Esophagus squamous epithelium (tissue), 4 donors: ENCODE measurements around the gene ANKRD35.

Source experiments
- CTCF ChIP-seq, 6 experiments: fragments of 450-650 bp in 4 of 6; fragments of 200-600 bp in 2 of 6; sonication (generic) in 2 of 6; IDR thresholded peaks; one replicate each; pipeline ENCODE4 v1.5.1; 2016 to 2019; ENCODE audit warnings: antibody characterized with exemption in 6 of 6, mild to moderate bottlenecking in 4 of 6, moderate library complexity in 4 of 6
- POLR2A ChIP-seq, 4 donors: fragments of 450-650 bp; IDR thresholded peaks; one replicate each; pipeline ENCODE4 v1.6.1; 2017; ENCODE audit warnings: antibody characterized with exemption in 4 of 4, mild to moderate bottlenecking in 4 of 4, moderate library complexity in 3 of 4

- TF ChIP-seq CTCF (IDR thresholded peaks at IDR 0.05) (no peak), POLR2A (IDR thresholded peaks at IDR 0.05) (no peak)
These were observed 7.7 kb downstream of the ANKRD35 start for GRCh38 chr1:145877923-145878486.
